ENCODE results near the gene AGO3. TPM values are rescaled to one million over a fixed set of nuclear protein-coding genes. Genes with fewer than 3 reads are reported as not detected.

AGO3 gene
- total and polyA plus RNA-seq, 10 of the 15 experiments (the other 5 are each of a cell fraction or from before 2014, with no cell fraction given) = 3.9 to 35.2 (median 12.5) TPM

DNA sequence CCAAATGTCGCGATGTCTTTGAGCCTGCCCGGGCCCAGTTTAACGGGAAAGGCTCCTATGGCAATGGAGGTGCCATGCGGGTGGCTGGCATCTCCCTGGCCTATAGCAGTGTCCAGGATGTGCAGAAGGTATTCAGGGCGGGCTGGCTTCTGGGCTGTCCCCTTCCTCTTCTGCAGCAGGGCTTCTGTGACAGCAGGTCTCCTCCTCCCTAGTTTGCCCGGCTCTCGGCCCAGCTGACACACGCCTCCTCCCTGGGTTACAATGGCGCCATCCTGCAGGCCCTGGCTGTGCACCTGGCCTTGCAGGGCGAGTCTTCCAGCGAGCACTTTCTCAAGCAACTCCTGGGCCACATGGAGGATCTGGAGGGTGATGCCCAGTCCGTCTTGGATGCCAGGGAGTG is 160.8 kb downstream of the AGO3 start:
- peaks cover 20% of the 10 kb centered on the region for H3K79me2 ChIP-seq (ENCODE audit: control insufficient read depth, insufficient read depth, low read length)
- H3K4me2 ChIP-seq (ENCODE audit: control insufficient read depth, insufficient read depth) = no peak overlapping the region
- TF ChIP-seq FOS (IDR thresholded peaks at IDR 0.05; ENCODE audit: borderline replicate concordance, extremely low read depth, insufficient read length) (no peak), FOXK2 (IDR thresholded peaks at IDR 0.05) (no peak), NFXL1 (IDR thresholded peaks at IDR 0.05; ENCODE audit: borderline replicate concordance) (no peak), MEF2B (IDR thresholded peaks at IDR 0.05; ENCODE audit: partially characterized antibody, poor library complexity, severe bottlenecking) (no peak), MXI1 (IDR thresholded peaks at IDR 0.05; ENCODE audit: low read depth, low read length) (no peak), MYC (IDR thresholded peaks at IDR 0.05; ENCODE audit: insufficient read depth, insufficient read length, insufficient replicate concordance, low read length, severe bottlenecking) (no peak), EP300 (IDR thresholded peaks at IDR 0.05; ENCODE audit: borderline replicate concordance in 1 of 2, control insufficient read depth in 1 of 2, low read depth in 2 of 2, low read length in 2 of 2) (no peak), NFIC (IDR thresholded peaks at IDR 0.05; ENCODE audit: low read depth, low read length) (no peak), HDAC6 (IDR thresholded peaks at IDR 0.05; ENCODE audit: unreplicated experiment) (no peak), BRCA1 (IDR thresholded peaks at IDR 0.05; ENCODE audit: low read depth, low read length) (no peak), YBX1 (IDR thresholded peaks at IDR 0.05) (no peak), TCF12 (IDR thresholded peaks at IDR 0.05; ENCODE audit: low read depth, low read length) (no peak), CREM (IDR thresholded peaks at IDR 0.05; ENCODE audit: low read depth) (no peak), CEBPZ (IDR thresholded peaks at IDR 0.05; ENCODE audit: low read depth, low read length) (no peak), PAX5 (IDR thresholded peaks at IDR 0.05; ENCODE audit: borderline replicate concordance, low read depth, low read length) (no peak)
- TF ChIP-seq, protein P1, sequence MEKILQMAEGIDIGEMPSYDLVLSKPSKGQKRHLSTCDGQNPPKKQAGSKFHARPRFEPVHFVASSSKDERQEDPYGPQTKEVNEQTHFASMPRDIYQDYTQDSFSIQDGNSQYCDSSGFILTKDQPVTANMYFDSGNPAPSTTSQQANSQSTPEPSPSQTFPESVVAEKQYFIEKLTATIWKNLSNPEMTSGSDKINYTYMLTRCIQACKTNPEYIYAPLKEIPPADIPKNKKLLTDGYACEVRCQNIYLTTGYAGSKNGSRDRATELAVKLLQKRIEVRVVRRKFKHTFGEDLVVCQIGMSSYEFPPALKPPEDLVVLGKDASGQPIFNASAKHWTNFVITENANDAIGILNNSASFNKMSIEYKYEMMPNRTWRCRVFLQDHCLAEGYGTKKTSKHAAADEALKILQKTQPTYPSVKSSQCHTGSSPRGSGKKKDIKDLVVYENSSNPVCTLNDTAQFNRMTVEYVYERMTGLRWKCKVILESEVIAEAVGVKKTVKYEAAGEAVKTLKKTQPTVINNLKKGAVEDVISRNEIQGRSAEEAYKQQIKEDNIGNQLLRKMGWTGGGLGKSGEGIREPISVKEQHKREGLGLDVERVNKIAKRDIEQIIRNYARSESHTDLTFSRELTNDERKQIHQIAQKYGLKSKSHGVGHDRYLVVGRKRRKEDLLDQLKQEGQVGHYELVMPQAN (conservative IDR thresholded peaks at IDR 0.05) = no peak
- ChIA-PET CTCF (interaction anchor here (0.9 kb wide), 1 partner anchor 58 kb away, joined by 3 read pairs; no protein-coding TSS in a partner anchor), POLR2A (interaction anchor here (0.6 kb wide), 1 partner anchor 105 kb away, joined by 8 read pairs; no protein-coding TSS in a partner anchor), SMC1A (ENCODE audit: uncharacterized antibody, unreplicated experiment) (interaction anchor here (1.2 kb wide), 1 partner anchor 13 kb away, joined by 3 read pairs; no protein-coding TSS in a partner anchor), RAD21 (ENCODE audit: unreplicated experiment) (no interaction called here)
- H4K20me1 ChIP-seq (ENCODE audit: control insufficient read depth, insufficient read depth) = no peaks in the 10 kb centered on the region
- no peaks in the 10 kb centered on the region; the same call in 1 of the 2 replicates for H3K4me1 ChIP-seq (ENCODE audit: control insufficient read depth, insufficient read depth, low read length)
- in situ Hi-C loops (cut with MboI) = loop anchor here (5.0 kb wide), 2 partner anchors 51 to 96 kb away; no protein-coding TSS in a partner anchor
- DNase-seq (ENCODE audit: low read depth, low spot score) (no peak), ATAC-seq (no peak), FAIRE-seq (no peak)
- no peak overlapping the region for H3K27ac ChIP-seq (ENCODE audit: control insufficient read depth, insufficient read depth)
- BruUV-seq (replicated peaks) = no TSS peak
- no peak overlapping the region for H3K4me3 ChIP-seq
- H3K9ac ChIP-seq (ENCODE audit: control insufficient read depth, insufficient read depth, low read length) = no peak overlapping the region
- intact Hi-C loops (cut with micrococcal nuclease; ENCODE audit: unreplicated experiment) = no loop called here
- no peaks in the 10 kb centered on the region for H3K27me3 ChIP-seq (replicated peaks in 1 of 2; ENCODE audit: control insufficient read depth in 2 of 2, insufficient read depth in 2 of 2, low read length in 1 of 2)
- H3K36me3 ChIP-seq (ENCODE audit: control insufficient read depth in 2 of 2, insufficient read depth in 2 of 2, low read length in 1 of 2) = peaks cover 17 to 19% of the 10 kb centered on the region in 2 experiments
- WGBS (ENCODE audit: insufficient coverage, insufficient replicate concordance, low lambda C conversion rate, missing lambda C conversion rate) = 96% methylated on average over 13 of the region's 13 CpGs
- H2AFZ ChIP-seq (ENCODE audit: control insufficient read depth, low read depth, low read length) = no peak overlapping the region
- H3K9me3 ChIP-seq (replicated peaks; ENCODE audit: control insufficient read depth, insufficient read depth, low read length) = no peaks in the 10 kb centered on the region
